Endothelial cell of umbilical vein (primary cell): Measurements from ENCODE around the gene LILRA1.

Source experiments
- CTCF ChIP-seq, 2 donors: IDR thresholded peaks; 1 replicate in 1 of 2; 2 replicates in 1 of 2; pipeline ENCODE4 v1.5.1; 2011; ENCODE audit warnings: low read length in 2 of 2, mild to moderate bottlenecking in 2 of 2, moderate library complexity in 2 of 2, control low read depth in 1 of 2, inconsistent platforms in 1 of 2, low read depth in 1 of 2; ENCODE audit not compliant: insufficient read depth in 1 of 2; ENCODE audit errors: extremely low read depth in 1 of 2
- POLR2AphosphoS5 ChIP-seq: IDR thresholded peaks from 2 replicates; pipeline ENCODE4 v1.6.1; 2012; ENCODE audit warnings: low read depth, mild to moderate bottlenecking, control low read depth, low read length, moderate library complexity; ENCODE audit not compliant: insufficient read depth

- no peak for TF ChIP-seq POLR2AphosphoS5
- TF ChIP-seq CTCF (IDR thresholded peaks at IDR 0.05; ENCODE audit: extremely low read depth in 1 of 2, insufficient read depth in 1 of 2, low read depth in 1 of 2, low read length in 2 of 2): no peak
Observed at GRCh38 chr19:54572696-54573311, 20.6 kb upstream of the LILRA1 start.
